ENCODE data around the gene PDZD2.

DNA sequence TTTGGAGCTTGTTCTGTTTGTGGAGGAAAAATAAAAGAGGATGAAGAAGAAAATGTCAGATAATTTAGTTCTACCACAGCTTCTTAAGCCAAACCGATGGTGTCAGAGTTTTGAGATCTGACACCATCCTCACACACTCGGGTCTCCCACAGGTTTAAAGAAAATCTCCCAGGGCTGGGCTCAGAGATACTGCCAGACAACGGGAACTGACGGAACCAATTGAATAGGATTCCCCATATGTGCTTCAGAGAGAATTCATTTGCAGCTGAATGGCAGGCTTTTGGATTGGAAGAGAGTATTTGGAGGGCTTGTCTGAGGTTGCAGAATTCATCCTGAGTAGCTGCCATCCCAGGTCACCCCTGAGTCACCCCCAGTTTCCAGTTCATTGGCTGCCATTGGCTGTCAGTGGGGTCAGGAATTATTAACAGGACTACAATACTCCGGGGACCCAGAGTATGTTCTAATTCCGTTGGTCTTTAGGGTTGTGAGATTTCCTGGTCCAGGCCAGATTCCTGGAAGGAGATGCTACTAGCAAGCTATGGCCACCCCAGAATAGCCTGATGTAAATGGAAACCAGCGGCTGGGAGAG is 131.3 kb downstream of the PDZD2 start:
- no peak for TF ChIP-seq POLR2A (IDR thresholded peaks at IDR 0.05)
- TF ChIP-seq, protein P1, sequence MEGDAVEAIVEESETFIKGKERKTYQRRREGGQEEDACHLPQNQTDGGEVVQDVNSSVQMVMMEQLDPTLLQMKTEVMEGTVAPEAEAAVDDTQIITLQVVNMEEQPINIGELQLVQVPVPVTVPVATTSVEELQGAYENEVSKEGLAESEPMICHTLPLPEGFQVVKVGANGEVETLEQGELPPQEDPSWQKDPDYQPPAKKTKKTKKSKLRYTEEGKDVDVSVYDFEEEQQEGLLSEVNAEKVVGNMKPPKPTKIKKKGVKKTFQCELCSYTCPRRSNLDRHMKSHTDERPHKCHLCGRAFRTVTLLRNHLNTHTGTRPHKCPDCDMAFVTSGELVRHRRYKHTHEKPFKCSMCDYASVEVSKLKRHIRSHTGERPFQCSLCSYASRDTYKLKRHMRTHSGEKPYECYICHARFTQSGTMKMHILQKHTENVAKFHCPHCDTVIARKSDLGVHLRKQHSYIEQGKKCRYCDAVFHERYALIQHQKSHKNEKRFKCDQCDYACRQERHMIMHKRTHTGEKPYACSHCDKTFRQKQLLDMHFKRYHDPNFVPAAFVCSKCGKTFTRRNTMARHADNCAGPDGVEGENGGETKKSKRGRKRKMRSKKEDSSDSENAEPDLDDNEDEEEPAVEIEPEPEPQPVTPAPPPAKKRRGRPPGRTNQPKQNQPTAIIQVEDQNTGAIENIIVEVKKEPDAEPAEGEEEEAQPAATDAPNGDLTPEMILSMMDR (IDR thresholded peaks at IDR 0.05): no peak

Measured in heart left ventricle (tissue), 13 donors.